Smooth muscle cell (in vitro differentiated cells): ENCODE measurements around the gene LRRC18. TPM values are rescaled to one million over a fixed set of nuclear protein-coding genes. Genes with fewer than 3 reads are reported as not detected.

ENCODE experiments used
- DNase-seq: peaks from one replicate; lab custom pipeline; 2025; ENCODE audit not compliant: unreplicated experiment; lab: John Stamatoyannopoulos, UW
- H2AFZ ChIP-seq: fragments of 200-600 bp; sonication (generic); 2 replicates; pipeline ENCODE4 v1.6.0; 2016; ENCODE audit warnings: antibody characterized with exemption, low read depth, mild to moderate bottlenecking
- H3F3A ChIP-seq: fragments of 200-600 bp; sonication (generic); 2 replicates; pipeline ENCODE4 v1.6.0; 2017; ENCODE audit warnings: antibody characterized with exemption, low read depth
- H3K27ac ChIP-seq: fragments of 200-600 bp; sonication (generic); 2 replicates; pipeline ENCODE4 v1.5.1; 2016; ENCODE audit warnings: low read depth, mild to moderate bottlenecking
- H3K27me3 ChIP-seq: fragments of 200-600 bp; sonication (generic); 2 replicates; pipeline ENCODE4 v1.6.1; 2016; ENCODE audit warnings: low read depth, mild to moderate bottlenecking
- H3K36me3 ChIP-seq: fragments of 200-600 bp; sonication (generic); 2 replicates; pipeline ENCODE4 v1.5.1; 2016; ENCODE audit warnings: low read depth
- H3K4me1 ChIP-seq: fragments of 200-600 bp; sonication (generic); 2 replicates; pipeline ENCODE4 v1.5.1; 2016; ENCODE audit warnings: low read depth
- H3K4me2 ChIP-seq: fragments of 200-600 bp; sonication (generic); 2 replicates; pipeline ENCODE4 v1.6.0; 2016; ENCODE audit warnings: mild to moderate bottlenecking
- H3K4me3 ChIP-seq: fragments of 200-600 bp; sonication (generic); 2 replicates; pipeline ENCODE4 v1.5.1; 2016; ENCODE audit warnings: mild to moderate bottlenecking
- H3K79me2 ChIP-seq: fragments of 200-600 bp; sonication (generic); 2 replicates; pipeline ENCODE4 v1.6.0; 2016; ENCODE audit warnings: low read depth, mild to moderate bottlenecking
- H3K9ac ChIP-seq: fragments of 200-600 bp; sonication (generic); 2 replicates; pipeline ENCODE4 v1.6.0; 2016; ENCODE audit warnings: low read depth
- H3K9me3 ChIP-seq: fragments of 200-600 bp; sonication (generic); replicated peaks from 2 replicates; pipeline ENCODE4 v1.5.1; 2016; ENCODE audit warnings: low read depth
- H4K20me1 ChIP-seq: fragments of 200-600 bp; sonication (generic); 2 replicates; pipeline ENCODE4 v1.6.0; 2016; ENCODE audit warnings: low read depth
- WGBS: methylation state at CpG from one replicate; pipeline ENCODE4 v1.1.7; 2016; ENCODE audit warnings: low lambda C conversion rate; 5-methylcytosine and 5-hydroxymethylcytosine counted together
- polyA plus RNA-seq: library from polyadenylated mRNA; unstranded; fragments of >200 nt; fragmentation: Nextera tagmentation; extraction: Ambion mirVana; gene quantifications from 2 replicates; pipeline ENCODE4 v1.2.1, GENCODE V29; 2016
- total RNA-seq: library from RNA; depleted of rRNA; stranded (reverse); fragments of >200 nt; gene quantifications from 2 replicates; pipeline ENCODE4 v1.2.3, GENCODE V29; 2014
- TF ChIP-seq, protein P1 (sequence below): fragments of 200-600 bp; sonication (generic); IDR thresholded peaks from 2 replicates; pipeline ENCODE4 v1.5.1; 2017; ENCODE audit warnings: borderline replicate concordance, mild to moderate bottlenecking, antibody characterized with exemption; ENCODE audit not compliant: insufficient read depth, poor library complexity, severe bottlenecking

Gene LRRC18
- total and polyA plus RNA-seq, 2 experiments from 2014 or later = not detected

DNA sequence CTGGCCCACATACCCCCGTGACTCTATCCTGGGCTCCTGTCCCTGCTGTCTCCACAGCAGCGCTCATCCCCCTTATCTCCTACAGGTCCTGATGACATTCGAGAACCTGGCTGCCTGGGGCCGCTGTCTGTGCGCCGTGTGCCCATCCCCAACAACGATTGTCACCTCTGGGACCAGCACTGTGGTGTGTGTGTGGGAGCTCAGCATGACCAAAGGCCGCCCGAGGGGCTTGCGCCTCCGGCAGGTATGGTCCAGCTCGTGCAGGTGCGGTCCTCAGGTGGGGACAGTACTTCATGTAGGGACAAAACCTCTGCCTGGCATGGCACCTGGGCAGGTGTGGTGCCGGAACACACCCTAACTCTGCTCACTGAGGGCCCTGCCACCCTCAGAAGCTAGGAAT lies 30.4 kb upstream of the LRRC18 start:
- Histone ChIP-seq H3K27ac (no peak overlapping the region), H3K9me3 (no peaks in the 10 kb centered on the region), H3K27me3 (peaks cover 23% of the 10 kb centered on the region), H4K20me1 (no peaks in the 10 kb centered on the region), H3K9ac (no peak overlapping the region), H3K79me2 (no peaks in the 10 kb centered on the region), H3K36me3 (no peaks in the 10 kb centered on the region), H3K4me1 (no peaks in the 10 kb centered on the region), H2AFZ (no peak overlapping the region), H3K4me2 (no peak overlapping the region), H3K4me3 (no peak overlapping the region), H3F3A (no peaks in the 10 kb centered on the region)
- TF ChIP-seq, protein P1, sequence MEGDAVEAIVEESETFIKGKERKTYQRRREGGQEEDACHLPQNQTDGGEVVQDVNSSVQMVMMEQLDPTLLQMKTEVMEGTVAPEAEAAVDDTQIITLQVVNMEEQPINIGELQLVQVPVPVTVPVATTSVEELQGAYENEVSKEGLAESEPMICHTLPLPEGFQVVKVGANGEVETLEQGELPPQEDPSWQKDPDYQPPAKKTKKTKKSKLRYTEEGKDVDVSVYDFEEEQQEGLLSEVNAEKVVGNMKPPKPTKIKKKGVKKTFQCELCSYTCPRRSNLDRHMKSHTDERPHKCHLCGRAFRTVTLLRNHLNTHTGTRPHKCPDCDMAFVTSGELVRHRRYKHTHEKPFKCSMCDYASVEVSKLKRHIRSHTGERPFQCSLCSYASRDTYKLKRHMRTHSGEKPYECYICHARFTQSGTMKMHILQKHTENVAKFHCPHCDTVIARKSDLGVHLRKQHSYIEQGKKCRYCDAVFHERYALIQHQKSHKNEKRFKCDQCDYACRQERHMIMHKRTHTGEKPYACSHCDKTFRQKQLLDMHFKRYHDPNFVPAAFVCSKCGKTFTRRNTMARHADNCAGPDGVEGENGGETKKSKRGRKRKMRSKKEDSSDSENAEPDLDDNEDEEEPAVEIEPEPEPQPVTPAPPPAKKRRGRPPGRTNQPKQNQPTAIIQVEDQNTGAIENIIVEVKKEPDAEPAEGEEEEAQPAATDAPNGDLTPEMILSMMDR = no peak
- 92% methylated on average over 14 of the region's 14 CpGs for WGBS
- no peak for DNase-seq

DNA sequence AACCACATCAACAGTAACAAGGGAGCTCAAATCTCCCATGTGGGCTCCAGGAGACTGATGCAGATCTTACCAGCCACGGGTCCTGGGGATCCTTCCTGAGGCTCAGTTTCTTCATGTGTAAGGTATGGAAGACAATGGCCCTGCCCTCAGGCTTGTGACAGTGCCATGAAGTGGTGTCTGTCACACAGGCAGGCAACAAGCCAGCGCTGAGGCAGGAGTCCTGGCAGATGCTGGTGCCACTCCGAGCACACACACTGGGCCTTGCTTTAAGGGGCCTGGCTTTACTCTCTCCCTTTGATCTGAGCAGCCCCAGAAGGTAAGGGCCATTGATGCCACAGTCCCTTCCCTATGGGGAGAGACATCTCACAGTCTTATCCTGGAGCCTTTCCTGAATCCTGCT lies 28.4 kb upstream of the LRRC18 start:
- DNase-seq = no peak
- H3K9ac ChIP-seq = no peak overlapping the region
- no peak overlapping the region for H3K4me3 ChIP-seq
- H3K27me3 ChIP-seq = peaks cover 27% of the 10 kb centered on the region
- no peaks in the 10 kb centered on the region for H3K9me3 ChIP-seq
- WGBS = 84% methylated on average over 3 of the region's 3 CpGs
- no peaks in the 10 kb centered on the region for H3K36me3 ChIP-seq
- H4K20me1 ChIP-seq = no peaks in the 10 kb centered on the region
- H3F3A ChIP-seq = no peaks in the 10 kb centered on the region
- no peaks in the 10 kb centered on the region for H3K4me1 ChIP-seq
- H2AFZ ChIP-seq = no peak overlapping the region
- TF ChIP-seq, protein P1 = no peak
- no peak overlapping the region for H3K4me2 ChIP-seq
- no peak overlapping the region for H3K27ac ChIP-seq
- H3K79me2 ChIP-seq = no peaks in the 10 kb centered on the region

DNA sequence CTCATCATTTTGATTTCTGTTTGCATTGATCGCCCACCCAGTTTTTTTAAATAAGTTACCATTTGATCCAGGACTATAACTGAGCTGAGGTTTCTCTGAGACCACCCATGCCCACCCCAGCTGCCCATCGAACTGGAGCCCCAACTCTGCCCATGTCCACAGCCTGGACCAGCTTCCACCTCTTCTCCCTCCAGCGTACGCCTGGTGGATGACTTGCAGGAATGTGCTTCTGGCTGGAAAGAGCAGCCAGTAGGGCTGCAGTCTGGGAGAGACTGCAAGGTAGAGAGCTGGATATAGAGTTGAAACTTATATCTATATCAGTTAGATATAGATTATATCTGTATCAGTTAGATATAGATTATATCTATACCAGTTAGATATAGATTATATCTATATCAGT lies 25.8 kb upstream of the LRRC18 start:
- H3K4me1 ChIP-seq = no peaks in the 10 kb centered on the region
- WGBS = 91% methylated on average over 4 of the region's 4 CpGs
- H3F3A ChIP-seq = no peaks in the 10 kb centered on the region
- DNase-seq = no peak
- TF ChIP-seq, protein P1 = no peak
- no peak overlapping the region for H2AFZ ChIP-seq
- no peak overlapping the region for H3K9ac ChIP-seq
- H3K27me3 ChIP-seq = peaks cover 32% of the 10 kb centered on the region
- H4K20me1 ChIP-seq = no peaks in the 10 kb centered on the region
- H3K36me3 ChIP-seq = no peaks in the 10 kb centered on the region
- H3K79me2 ChIP-seq = no peaks in the 10 kb centered on the region
- no peak overlapping the region for H3K27ac ChIP-seq
- no peaks in the 10 kb centered on the region for H3K9me3 ChIP-seq
- H3K4me2 ChIP-seq = no peak overlapping the region
- no peak overlapping the region for H3K4me3 ChIP-seq

DNA sequence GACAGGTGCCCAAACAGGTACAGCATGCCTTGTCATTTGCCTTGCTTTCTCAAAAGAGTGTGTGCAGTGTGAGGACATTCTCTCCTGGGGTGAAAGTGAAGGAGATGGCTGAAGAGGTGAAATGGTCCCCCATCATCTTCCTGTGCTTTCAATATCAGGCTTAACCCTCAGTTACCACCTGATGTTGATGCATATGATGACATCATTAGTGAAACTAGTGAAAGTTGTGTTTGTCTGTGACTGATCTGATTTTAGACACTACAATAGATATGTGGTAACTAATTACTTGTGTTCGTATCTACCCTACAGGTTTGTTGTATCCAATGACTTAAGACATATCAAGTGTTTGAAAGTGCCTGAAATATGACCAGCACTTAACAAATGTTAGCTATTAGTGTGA lies 24.4 kb upstream of the LRRC18 start:
- Histone ChIP-seq H3K9me3 (no peaks in the 10 kb centered on the region), H3K4me1 (no peaks in the 10 kb centered on the region), H3F3A (no peaks in the 10 kb centered on the region), H3K27me3 (peaks cover 32% of the 10 kb centered on the region), H3K79me2 (no peaks in the 10 kb centered on the region), H3K27ac (no peak overlapping the region), H3K4me2 (no peak overlapping the region), H3K36me3 (no peaks in the 10 kb centered on the region), H3K9ac (no peak overlapping the region), H3K4me3 (no peak overlapping the region), H2AFZ (no peak overlapping the region), H4K20me1 (no peaks in the 10 kb centered on the region)
- DNase-seq = no peak
- TF ChIP-seq, protein P1 = no peak
- WGBS = 80% methylated on average over 1 of the region's 1 CpG
